T-cell (primary cell): Measurements from ENCODE around the gene TPCN1. TPM values are rescaled to one million over a fixed set of nuclear protein-coding genes. Genes with fewer than 3 reads are reported as not detected.

Experiments used
- ATAC-seq, 4 experiments: fragments of 200-7000 bp in 3 of 4; fragments of 150-1000 bp in 1 of 4; cut with Tn5 transposase; replicated peaks in 1 of 4; 1 replicate in 3 of 4; 2 replicates in 1 of 4; pipeline ENCODE4 v1.10.0; 2021; ENCODE audit warnings: moderate library complexity in 3 of 4, mild to moderate bottlenecking in 2 of 4, moderate number of reproducible peaks in 1 of 4
- CTCF ChIA-PET, 2 donors: fragments of 300-600 bp; sonication (Branson Sonifier 250); formaldehyde crosslinking; loops; one replicate each; lab custom pipeline; 2022; ENCODE audit warnings: antibody characterized with exemption in 2 of 2; lab: Charles Lee
- POLR2A ChIA-PET, 2 donors: fragments of 300-600 bp; sonication (Branson Sonifier 250); formaldehyde crosslinking; loops; one replicate each; lab custom pipeline; 2022; ENCODE audit warnings: antibody characterized with exemption in 2 of 2; lab: Charles Lee
- DNase-seq, 35 experiments: peaks; one replicate each; pipeline versions ENCODE4 v3.0.0 to v3.0.0-alpha.2; 2013 to 2023
- H3K27ac ChIP-seq: one replicate; pipeline ENCODE4 v1.5.1; 2013; ENCODE audit warnings: low read length
- H3K27me3 ChIP-seq, 2 experiments: replicated peaks in 1 of 2; 1 replicate in 1 of 2; 2 replicates in 1 of 2; pipeline versions ENCODE4 v1.6.1 to v1.7.0; 2013; ENCODE audit warnings: low read length in 1 of 2, mixed read lengths in 1 of 2; ENCODE audit not compliant: control insufficient read depth in 2 of 2, insufficient read depth in 2 of 2; ENCODE audit errors: extremely low read depth in 1 of 2
- H3K36me3 ChIP-seq, 2 donors: 1 replicate in 1 of 2; 2 replicates in 1 of 2; pipeline versions ENCODE4 v1.6.1 to v1.7.0; 2013; ENCODE audit warnings: low read length in 1 of 2; ENCODE audit not compliant: control insufficient read depth in 2 of 2, insufficient read depth in 1 of 2; ENCODE audit errors: extremely low read depth in 1 of 2
- H3K4me1 ChIP-seq, 2 experiments: 1 replicate in 1 of 2; 2 replicates in 1 of 2; pipeline versions ENCODE4 v1.6.1 to v1.7.0; 2013; ENCODE audit warnings: low read length in 2 of 2, mixed read lengths in 1 of 2; ENCODE audit not compliant: insufficient read depth in 2 of 2, control insufficient read depth in 1 of 2; ENCODE audit errors: extremely low read depth in 1 of 2
- H3K4me3 ChIP-seq, 2 donors: 1 replicate in 1 of 2; 2 replicates in 1 of 2; pipeline versions ENCODE4 v1.5.1 to v1.7.0; 2013; ENCODE audit warnings: mild to moderate bottlenecking in 2 of 2, low read length in 1 of 2, moderate library complexity in 1 of 2; ENCODE audit not compliant: control insufficient read depth in 1 of 2; ENCODE audit errors: extremely low read depth in 1 of 2
- H3K9me3 ChIP-seq: 2 replicates; pipeline ENCODE4 v1.7.0; 2013
- H3K27ac Mint-ChIP-seq, 2 donors: one replicate each; pipeline ENCODE4 v1.8.0; 2020 to 2021; ENCODE audit warnings: mild to moderate bottlenecking in 2 of 2, mixed read lengths in 2 of 2
- H3K27me3 Mint-ChIP-seq, 2 donors: one replicate each; pipeline ENCODE4 v1.8.0; 2021 to 2022; ENCODE audit warnings: mixed read lengths in 2 of 2
- H3K36me3 Mint-ChIP-seq: one replicate; pipeline ENCODE4 v1.8.0; 2021; ENCODE audit warnings: mixed read lengths
- H3K4me1 Mint-ChIP-seq, 3 donors: one replicate each; pipeline ENCODE4 v1.8.0; 2020 to 2022; ENCODE audit warnings: mixed read lengths in 3 of 3, mild to moderate bottlenecking in 1 of 3
- H3K4me3 Mint-ChIP-seq, 3 donors: one replicate each; pipeline ENCODE4 v1.8.0; 2020 to 2022; ENCODE audit warnings: mild to moderate bottlenecking in 3 of 3, mixed read lengths in 3 of 3, moderate library complexity in 3 of 3
- H3K9me3 Mint-ChIP-seq, 3 donors: one replicate each; pipeline ENCODE4 v1.8.0; 2020 to 2022; ENCODE audit warnings: mixed read lengths in 3 of 3
- WGBS: methylation state at CpG from one replicate; pipeline ENCODE4 v1.1.5; 2013; ENCODE audit warnings: missing lambda C conversion rate; ENCODE audit not compliant: insufficient coverage; 5-methylcytosine and 5-hydroxymethylcytosine counted together
- total RNA-seq, 35 experiments: library from RNA in 6 of 35; stranded (reverse) in 6 of 35; fragments of 120-200 nt in 1 of 35; gene quantifications; one replicate each; pipeline versions ENCODE4 v1.2.1 to v1.2.4 and lab custom pipeline; 2013 to 2026

Gene TPCN1
- total RNA-seq (10 to 100 TPM; 58.8 to 81.6 (median 73.5) TPM), total RNA-seq (lab: John Stamatoyannopoulos, UW) (12.6 to 132 (median 64.0) reads per million in 29 experiments)
- 20.6 TPM for total RNA-seq (2013)

GRCh38 chr12:113221181-113221996 lies at the start of gene TPCN1:
TSS of gene TPCN1 (plus strand) at chr12:113221464. CDS start at chr12:113226853, 5,389 bp downstream.
- H3K36me3 ChIP-seq: no peaks in the 10 kb centered on the region
- peak within 1 kb of the TSS; percentile 55 for H3K27ac ChIP-seq
- DNase-seq (peak; percentile 95 to 100 (median 98)), ATAC-seq (peak; percentile 93 to 95 (median 94))
- H3K36me3 Mint-ChIP-seq: no peaks in the 10 kb centered on the region
- H3K27me3 Mint-ChIP-seq: no peaks in the 10 kb centered on the region
- H3K9me3 ChIP-seq: no peaks in the 10 kb centered on the region
- WGBS: under 1% methylated on average over 54 of the region's 68 CpGs
- no peaks in the 10 kb centered on the region for H3K27me3 ChIP-seq
- peaks cover 37 to 47% (median 43%) of the 10 kb centered on the region in 3 donors for H3K4me1 Mint-ChIP-seq
- peaks cover 34 to 38% of the 10 kb centered on the region in 2 experiments for H3K4me1 ChIP-seq
- H3K4me3 Mint-ChIP-seq: peak within 1 kb of the TSS; percentile 89 to 90 (median 89)
- CTCF ChIA-PET: interaction anchor here (0.6 to 1.3 kb wide), 5 partner anchors 12 to 229 kb away, joined by 3 to 6 read pairs (median 4); no protein-coding TSS in a partner anchor
- POLR2A ChIA-PET: interaction anchor here in 1 of 2 donors (0.6 to 0.7 kb wide), 3 partner anchors 18 to 210 kb away, joined by 3 to 7 read pairs (median 4); no protein-coding TSS in a partner anchor
- no peaks in the 10 kb centered on the region for H3K9me3 Mint-ChIP-seq
- peak within 1 kb of the TSS; percentile 82 to 97 for H3K4me3 ChIP-seq
- H3K27ac Mint-ChIP-seq: peak within 1 kb of the TSS; percentile 88 to 93

DNA sequence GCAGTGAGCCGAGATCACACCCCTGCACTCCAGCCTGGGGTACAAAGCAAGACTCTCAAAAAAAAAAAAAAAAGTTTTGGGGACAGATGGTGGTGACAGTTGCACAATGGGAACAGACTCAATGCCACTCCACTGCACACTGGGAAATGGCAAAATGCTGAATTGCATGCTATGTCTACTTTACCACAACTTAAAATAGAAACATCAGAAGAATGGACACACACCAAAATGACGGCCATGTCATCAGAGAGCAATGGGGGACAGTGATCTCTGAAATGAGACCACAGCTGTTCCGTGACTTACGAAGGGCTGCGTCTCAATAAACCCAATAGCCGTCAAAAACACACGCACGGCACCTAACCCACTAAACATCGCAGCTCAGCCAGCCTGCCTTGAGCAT lies 49.7 kb upstream of the TPCN1 start:
- peaks cover 54% of the 10 kb centered on the region for H3K36me3 Mint-ChIP-seq
- Histone ChIP-seq H3K4me3 (no peak overlapping the region), H3K9me3 (no peaks in the 10 kb centered on the region), H3K27ac (no peak overlapping the region), H3K4me1 (peaks cover 0 to 7% of the 10 kb centered on the region in 2 experiments), H3K36me3 (peaks cover 17 to 90% of the 10 kb centered on the region in 2 donors), H3K27me3 (no peaks in the 10 kb centered on the region)
- peaks cover 3 to 7% (median 5%) of the 10 kb centered on the region in 3 donors for H3K4me1 Mint-ChIP-seq
- ChIA-PET CTCF (interaction anchor here in 1 of 2 donors (0.6 to 1.7 kb wide), 5 partner anchors 95 to 178 kb away, joined by 3 to 5 read pairs (median 4); no protein-coding TSS in a partner anchor), POLR2A (interaction anchor here in 1 of 2 donors (0.8 kb wide), 1 partner anchor 37 kb away, joined by 3 read pairs; no protein-coding TSS in a partner anchor)
- WGBS: 98% methylated on average over 5 of the region's 9 CpGs
- H3K9me3 Mint-ChIP-seq: no peaks in the 10 kb centered on the region
- no peak overlapping the region for H3K27ac Mint-ChIP-seq
- DNase-seq (no peak), ATAC-seq (no peak)
- no peaks in the 10 kb centered on the region for H3K27me3 Mint-ChIP-seq
- no peak overlapping the region for H3K4me3 Mint-ChIP-seq

DNA sequence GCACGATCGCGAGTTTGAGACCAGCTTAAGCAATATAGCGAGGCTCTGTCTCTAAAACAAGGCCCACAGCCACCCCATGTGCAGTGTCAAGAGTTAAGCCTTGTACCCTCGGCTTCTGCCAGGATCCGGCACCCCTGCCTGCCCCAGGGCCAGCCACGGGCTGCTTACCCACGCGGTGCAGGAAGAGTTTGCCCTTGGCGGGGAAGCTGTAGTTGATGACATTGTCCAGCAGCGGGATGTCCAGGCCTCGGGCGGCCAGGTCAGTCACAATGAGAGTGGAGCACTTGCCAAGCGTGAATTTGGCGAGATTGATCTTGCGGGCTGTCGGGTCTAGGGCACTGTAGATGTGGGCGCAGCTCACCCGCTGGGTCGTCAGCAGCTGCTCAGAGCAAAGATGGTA lies 49.1 kb upstream of the TPCN1 start:
- ChIA-PET CTCF (interaction anchor here in 1 of 2 donors (0.6 to 1.1 kb wide), 5 partner anchors 11 to 117 kb away, joined by 3 to 4 read pairs (median 3); partner anchors contain the start of gene RASAL1), POLR2A (interaction anchor here in 1 of 2 donors (0.8 kb wide), 1 partner anchor 37 kb away, joined by 3 read pairs; no protein-coding TSS in a partner anchor)
- H3K4me1 ChIP-seq: peaks cover 0 to 7% of the 10 kb centered on the region in 2 experiments
- no peaks in the 10 kb centered on the region for H3K9me3 Mint-ChIP-seq
- H3K36me3 Mint-ChIP-seq: peaks cover 57% of the 10 kb centered on the region
- H3K27me3 Mint-ChIP-seq: no peaks in the 10 kb centered on the region
- no peaks in the 10 kb centered on the region for H3K27me3 ChIP-seq
- H3K4me3 ChIP-seq: no peak overlapping the region
- H3K4me1 Mint-ChIP-seq: peaks cover 3 to 7% (median 5%) of the 10 kb centered on the region in 3 donors
- ATAC-seq (no peak), DNase-seq (no peak)
- WGBS: 95% methylated on average over 20 of the region's 20 CpGs
- H3K27ac Mint-ChIP-seq: no peak overlapping the region
- H3K9me3 ChIP-seq: no peaks in the 10 kb centered on the region
- no peak overlapping the region for H3K4me3 Mint-ChIP-seq
- H3K27ac ChIP-seq: no peak overlapping the region
- peaks cover 20 to 90% of the 10 kb centered on the region in 2 donors for H3K36me3 ChIP-seq

DNA sequence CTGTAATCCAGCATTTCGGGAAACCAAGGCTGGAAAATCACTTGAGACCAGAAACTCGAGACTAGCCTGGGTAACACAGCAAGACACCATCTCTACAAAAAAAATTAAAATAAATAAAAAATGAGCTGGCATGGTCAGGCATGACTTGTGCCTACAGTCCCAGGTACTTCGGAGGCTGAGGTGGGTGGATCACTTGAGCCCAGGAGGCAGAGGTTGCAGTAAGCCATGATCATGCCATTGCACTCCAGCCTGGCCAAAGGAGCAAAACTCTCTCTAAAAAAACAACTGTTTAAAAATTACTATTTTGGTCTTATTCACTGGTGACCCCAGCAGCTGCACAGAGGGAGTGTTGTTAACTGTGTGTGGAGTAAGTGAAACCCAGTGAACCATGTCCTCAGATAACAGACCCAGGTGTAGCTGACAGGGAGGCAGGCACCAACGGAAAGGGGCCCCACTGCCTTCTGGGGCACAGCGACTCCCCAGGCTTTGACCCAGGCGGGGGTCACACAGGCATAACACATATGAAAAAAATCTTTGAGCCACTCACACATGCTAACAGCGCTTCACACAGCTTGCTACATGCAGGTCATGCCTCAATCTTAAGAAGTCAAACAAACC lies 48.1 kb upstream of the TPCN1 start:
- CTCF ChIA-PET: interaction anchor here (0.6 to 2.0 kb wide), 10 partner anchors 8 to 924 kb away, joined by 3 to 6 read pairs (median 4); no protein-coding TSS in a partner anchor
- no peak overlapping the region for H3K27ac Mint-ChIP-seq
- no peaks in the 10 kb centered on the region for H3K9me3 Mint-ChIP-seq
- H3K4me3 Mint-ChIP-seq: no peak overlapping the region
- ATAC-seq (no peak), DNase-seq (no peak)
- H3K4me1 Mint-ChIP-seq: peaks cover 3 to 7% (median 5%) of the 10 kb centered on the region in 3 donors
- H3K36me3 Mint-ChIP-seq: peaks cover 66% of the 10 kb centered on the region
- Histone ChIP-seq H3K27me3 (no peaks in the 10 kb centered on the region), H3K36me3 (peaks cover 28 to 90% of the 10 kb centered on the region in 2 donors), H3K4me1 (peaks cover 0 to 7% of the 10 kb centered on the region in 2 experiments), H3K9me3 (no peaks in the 10 kb centered on the region), H3K27ac (no peak overlapping the region), H3K4me3 (no peak overlapping the region)
- H3K27me3 Mint-ChIP-seq: no peaks in the 10 kb centered on the region
- 96% methylated on average over 4 of the region's 7 CpGs for WGBS
- POLR2A ChIA-PET: interaction anchor here in 1 of 2 donors (0.6 kb wide), 1 partner anchor 85 kb away, joined by 3 read pairs; no protein-coding TSS in a partner anchor

DNA sequence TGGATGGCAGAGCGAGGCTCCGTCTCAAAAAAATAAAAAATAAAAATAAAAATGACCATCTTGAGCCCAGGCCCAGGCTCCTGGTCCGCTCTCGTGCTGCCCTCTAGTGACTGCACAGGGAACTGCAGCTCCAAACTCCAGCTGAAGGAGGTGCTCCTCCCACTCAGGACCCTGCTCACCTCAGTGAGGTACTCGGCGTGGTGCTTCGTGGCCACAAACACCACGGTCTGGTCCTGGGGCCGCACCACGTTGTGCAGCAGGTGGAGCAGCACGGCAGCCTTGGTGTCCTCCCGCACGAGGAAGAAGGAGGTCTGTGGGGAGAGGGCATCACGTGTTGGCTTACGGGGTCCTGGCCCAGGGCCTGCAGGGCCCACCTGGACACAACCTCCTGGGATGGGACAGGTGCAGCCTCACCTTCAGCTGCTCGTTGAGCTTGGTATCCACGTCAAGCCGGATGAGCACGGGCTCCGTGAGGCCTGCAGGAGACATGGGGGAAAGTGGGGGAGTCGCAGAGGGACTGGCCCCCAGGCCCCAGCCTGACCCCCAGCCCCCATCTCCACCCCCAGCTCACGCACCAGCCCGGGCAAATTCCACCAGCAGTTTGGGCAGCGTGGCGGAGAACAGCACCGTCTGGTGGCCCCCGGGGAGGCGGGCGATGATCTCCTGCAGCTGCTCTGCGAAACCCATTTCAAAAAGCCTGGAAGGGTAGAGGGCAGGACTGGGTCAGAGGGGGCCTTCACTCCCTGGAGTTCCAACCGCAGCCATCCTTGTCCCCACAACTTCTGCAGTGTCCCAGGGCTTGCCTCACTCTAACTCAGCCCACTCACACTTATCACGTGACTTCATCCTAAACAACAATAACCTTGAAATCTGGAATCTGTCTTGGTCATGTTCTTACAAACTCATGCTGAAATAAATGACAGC lies 46.5 kb upstream of the TPCN1 start:
- DNase-seq: peak in 34 of 35 experiments; percentile 27 to 84 (median 64)
- peak; percentile 78 to 87 (median 84) for ATAC-seq
- H3K9me3 Mint-ChIP-seq: no peaks in the 10 kb centered on the region
- H3K4me1 Mint-ChIP-seq: peaks cover 3 to 7% (median 5%) of the 10 kb centered on the region in 3 donors
- no peaks in the 10 kb centered on the region for H3K27me3 Mint-ChIP-seq
- ChIA-PET CTCF (interaction anchor here (0.7 to 3.1 kb wide), 11 partner anchors 9 to 182 kb away, joined by 3 to 19 read pairs (median 3); partner anchors contain the start of gene RITA1 (in 1 of the 2)), POLR2A (no interaction called here)
- Histone ChIP-seq H3K9me3 (no peaks in the 10 kb centered on the region), H3K27me3 (no peaks in the 10 kb centered on the region), H3K36me3 (peaks cover 31 to 91% of the 10 kb centered on the region in 2 donors), H3K4me1 (peaks cover 0 to 7% of the 10 kb centered on the region in 2 experiments), H3K4me3 (no peak overlapping the region), H3K27ac (no peak overlapping the region)
- H3K4me3 Mint-ChIP-seq: no peak overlapping the region
- peaks cover 76% of the 10 kb centered on the region for H3K36me3 Mint-ChIP-seq
- WGBS: 56% methylated on average over 24 of the region's 32 CpGs
- H3K27ac Mint-ChIP-seq: no peak overlapping the region
